ENCODE data around the gene EML6.
"Not testable (repeated sequence)": the region's sequence is repeated elsewhere in the genome, so short reads cannot be mapped to it uniquely, and the experiment has no call there.

Gene EML6

DNA sequence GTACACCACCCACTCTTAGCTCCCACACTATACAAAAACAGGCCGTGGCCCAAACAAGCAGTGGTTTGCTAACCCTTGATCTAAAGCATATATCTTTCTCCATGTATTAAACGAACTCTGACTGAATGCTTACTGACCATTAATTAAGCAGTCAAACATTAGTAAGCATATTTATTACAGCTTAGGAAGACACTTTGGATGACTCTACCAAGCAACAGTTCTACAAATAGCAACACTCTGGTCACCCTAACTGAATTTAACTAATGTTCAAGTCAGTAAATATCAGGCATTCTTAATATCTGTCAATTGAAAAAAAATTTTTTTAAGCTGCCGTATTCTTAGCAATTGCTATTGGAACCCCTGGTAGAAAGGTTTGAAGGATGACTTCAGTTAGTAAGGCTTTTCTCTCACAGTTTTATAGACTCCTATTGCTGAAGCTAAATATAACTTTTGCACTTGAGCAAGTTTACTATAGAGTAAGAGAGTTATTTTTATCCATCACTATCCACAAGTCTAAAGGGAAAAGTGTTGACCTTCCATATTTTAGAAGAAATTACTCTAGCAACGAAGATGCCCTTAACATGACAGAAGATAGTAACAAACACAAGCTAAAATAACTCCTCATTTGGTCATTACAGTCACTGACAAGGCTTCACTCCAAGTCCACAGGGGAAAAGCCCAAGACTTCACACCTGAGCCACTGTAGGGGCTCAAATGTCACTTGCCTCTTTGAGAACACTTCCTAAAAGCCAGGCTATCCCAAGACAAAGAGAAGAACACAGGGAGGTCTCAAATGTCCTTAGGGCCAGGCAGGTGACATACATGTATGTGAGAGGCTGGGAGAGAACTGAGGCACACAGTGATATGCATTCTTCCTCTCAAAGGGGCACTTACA, 252.4 kb downstream of the EML6 start:
- no peak for DNase-seq

DNA sequence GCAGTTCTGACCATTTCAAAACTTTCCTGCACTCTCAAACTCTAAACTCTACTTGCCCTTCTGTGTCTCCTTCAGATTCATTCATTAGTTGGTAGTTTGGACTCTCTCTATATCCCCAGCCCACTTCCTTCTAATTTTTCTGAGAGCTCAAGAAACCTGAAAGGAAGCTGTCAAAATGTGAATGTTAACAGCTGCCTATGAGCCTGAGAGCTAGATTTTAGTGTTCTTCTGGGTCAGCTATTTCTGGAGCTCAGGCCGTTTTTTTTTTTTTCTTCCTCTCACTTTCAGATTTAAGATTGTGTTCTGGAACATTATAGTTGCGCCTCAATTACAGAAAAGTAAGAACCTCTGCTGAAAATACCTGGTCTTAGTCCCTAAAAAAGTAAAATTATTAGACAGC, 253.7 kb downstream of the EML6 start:
- DNase-seq, result no peak

DNA sequence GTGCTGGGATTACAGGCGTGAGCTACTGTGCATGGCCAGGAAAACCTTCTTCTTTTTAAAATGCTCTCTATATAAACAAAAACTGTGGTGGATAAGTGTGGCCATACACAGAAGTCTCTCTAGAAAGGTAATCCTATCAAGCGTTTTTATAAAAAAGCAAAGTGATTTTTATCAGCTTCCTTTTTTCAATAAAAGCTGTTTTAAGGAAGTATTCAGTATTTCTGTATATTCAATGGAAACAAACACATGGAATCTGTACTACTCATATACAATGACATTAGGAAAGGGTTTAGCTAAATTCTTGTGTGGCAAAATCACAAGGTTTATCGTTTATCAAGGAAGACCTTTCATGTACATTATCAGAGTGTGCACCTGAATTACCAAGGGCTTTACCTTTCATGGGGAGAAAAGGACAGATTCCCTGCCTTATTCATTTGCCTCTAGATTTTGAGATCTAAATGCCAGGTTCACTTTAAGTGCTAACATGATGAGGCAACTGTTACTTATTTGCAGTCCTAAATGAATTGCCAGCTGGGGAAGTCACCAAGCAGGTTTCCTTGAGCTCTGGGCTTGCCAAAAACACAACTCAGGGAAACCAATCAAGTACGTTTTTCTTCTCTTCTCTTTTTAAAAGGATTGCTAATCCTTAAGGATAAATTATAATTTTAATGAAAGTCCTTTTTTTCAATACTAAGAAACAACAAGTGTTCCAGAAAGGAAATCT, 256.0 kb downstream of the EML6 start:
- no peak for DNase-seq

DNA sequence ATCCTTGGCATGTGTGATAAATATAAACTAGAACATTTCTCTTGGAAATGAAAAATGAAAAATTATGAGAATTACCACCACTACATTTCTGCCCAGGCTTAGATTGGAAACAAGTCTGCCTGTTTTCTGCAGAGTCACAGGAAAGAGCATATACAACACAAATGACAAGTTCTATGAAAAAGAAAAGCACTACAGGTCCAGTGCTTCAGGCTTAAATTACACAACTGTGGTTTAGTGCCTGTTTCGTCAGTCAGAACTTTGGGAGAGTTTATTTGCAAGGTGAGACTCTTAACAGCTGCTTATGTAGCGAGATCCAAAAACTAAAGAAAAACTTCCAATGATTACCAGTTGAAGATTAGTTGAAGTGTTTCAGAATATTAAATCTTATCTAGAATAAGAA, 257.9 kb downstream of the EML6 start:
- no peak for DNase-seq

DNA sequence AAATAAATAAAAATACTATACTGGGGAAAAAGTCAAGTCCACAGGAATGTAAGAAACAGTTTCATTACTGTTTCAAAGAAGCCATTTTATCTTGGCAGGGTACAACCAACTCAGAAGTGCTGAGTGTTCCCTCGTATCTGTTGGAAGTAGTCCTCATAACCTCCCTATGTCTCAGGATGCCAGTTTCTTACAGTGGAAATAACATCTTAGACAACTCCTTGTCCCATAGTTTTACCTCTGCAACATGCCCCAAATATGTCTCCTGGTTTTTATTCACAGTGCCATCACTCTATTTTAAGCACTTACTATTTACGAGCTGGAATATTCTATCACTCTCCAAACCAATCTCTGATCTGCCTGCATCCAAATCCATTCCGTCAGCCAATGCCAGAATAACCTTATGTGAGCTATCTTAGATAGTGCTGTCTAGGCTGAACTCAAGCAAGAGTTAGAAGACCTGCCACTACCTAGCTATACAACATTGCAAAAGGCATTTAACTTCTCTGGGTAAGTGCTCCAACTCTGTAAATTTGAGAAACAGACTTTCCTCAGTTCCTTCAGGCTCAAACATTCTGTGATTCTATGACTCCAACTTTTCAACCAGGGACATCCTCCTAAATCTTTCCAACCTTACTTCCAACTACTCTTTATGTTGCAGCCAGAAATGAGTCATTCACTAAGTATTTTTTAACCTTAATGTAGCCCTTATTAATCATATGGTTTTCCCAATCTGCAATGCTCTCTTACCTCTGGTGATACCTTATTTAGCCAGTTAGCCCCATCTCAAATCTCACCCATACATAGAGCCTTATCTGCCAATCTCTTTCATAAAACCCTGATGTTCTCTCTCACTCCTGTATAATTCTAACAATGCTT, 260.1 kb downstream of the EML6 start:
- no peak for DNase-seq

DNA sequence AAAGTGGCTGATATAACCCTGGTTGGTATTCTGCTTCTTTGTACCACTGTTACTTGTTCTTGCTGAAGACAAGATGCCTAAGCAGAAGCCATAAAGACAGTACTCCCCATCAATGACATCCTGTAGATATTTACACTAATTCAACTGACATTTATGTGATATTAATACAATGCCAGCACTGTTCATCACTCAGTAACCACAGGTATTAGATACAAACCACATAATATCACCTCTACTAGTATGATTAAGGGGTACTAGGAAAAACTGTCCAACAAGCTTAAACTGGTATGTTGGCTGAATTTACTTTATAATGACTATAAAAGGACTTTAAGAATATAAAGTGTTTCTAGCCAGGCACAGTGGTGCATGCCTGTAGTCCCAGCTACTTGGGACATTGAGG, 261.0 kb downstream of the EML6 start:
- DNase-seq, result no peak

DNA sequence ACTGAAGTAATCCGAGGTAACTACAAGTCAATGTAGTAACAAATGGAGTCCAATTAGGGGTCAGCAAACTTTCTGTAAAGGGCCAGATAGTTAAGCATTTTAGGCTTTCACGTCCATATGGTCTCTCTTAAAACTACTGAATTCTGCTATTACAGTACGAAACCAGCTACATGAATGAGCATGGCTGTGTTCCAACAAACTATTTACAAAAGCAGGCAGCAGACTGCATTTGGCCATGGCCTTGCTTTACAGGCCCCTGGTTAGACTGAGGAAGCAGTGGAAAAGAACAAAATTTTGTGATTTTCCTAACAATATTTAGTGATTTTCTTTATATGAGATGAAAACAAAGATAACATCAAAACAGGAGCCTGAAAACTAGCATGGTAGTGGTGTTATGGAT, 262.8 kb downstream of the EML6 start:
- no peak for DNase-seq

DNA sequence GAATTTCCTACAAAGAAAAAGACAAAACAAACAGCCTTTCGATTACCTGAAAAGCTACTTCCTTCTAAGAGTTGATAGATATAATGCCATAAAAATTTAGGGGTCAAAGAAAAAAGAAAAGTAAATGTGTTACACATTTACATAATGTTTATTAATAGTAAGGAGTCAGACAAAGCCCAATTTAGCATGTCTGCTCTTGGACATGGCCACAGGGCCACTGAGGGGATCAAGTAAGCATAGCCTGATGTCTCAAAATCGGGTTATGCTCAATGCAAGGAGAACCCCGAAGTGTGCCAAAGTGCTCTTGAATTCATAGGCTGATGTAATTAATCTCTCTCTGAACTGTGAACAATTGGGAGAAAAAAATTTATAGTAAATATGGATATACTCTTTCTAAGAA, 265.1 kb downstream of the EML6 start:
- DNase-seq, result no peak

DNA sequence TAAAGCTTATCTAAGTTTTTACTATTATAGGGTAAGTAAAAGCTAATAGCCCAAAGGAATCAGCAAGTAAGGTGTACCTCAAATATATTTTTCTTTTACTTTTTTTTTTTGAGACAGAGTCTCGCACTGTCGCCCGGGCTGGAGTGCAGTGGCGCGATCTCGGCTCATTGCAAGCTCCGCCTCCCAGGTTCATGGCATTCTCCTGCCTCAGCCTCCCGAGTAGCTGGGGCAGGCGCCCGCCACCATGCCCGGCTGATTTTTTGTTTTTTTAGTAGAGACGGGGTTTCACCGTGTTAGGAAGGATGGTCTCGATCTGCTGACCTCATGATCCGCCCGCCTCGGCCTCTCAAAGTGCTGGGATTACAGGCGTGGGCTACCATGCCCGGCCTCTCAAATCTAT, 267.2 kb downstream of the EML6 start:
- not testable (repeated sequence) for DNase-seq

DNA sequence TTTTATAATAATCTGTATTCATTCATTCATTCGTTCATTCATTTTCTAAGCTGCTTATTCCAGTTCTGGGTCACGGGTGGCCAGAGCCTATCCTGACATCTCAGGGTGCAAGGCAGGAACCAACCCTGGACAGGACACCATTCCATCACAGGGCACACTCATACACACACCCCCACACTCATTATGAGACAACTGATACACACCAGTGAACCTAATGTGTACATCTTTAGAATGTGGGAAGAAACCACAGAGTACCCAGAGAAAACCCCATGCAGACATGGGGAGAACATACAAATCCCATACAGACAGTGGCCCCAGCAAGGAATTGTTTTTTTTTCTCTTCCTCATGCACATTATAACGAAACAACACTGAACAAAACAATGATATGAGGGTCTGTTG, 272.1 kb downstream of the EML6 start:
- no peak for DNase-seq

DNA sequence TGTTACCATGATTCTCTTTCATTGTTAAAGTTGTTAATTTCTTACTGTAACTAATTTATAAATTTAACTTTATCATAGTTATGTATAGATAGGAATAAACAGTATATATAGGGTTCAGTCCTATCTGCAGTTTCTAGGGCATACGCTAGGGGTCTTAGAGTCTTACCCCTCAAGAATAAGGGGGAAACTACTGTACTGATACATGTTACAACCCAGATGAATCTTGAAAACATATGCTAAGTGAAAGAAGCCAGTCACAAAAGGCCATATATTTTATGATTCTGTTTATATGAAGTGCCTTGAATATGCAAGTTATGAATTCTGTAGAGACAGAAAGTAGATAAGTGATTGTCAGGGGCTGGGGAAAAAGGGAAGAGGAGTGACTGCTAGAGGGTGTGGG, 274.4 kb downstream of the EML6 start:
- no peak for DNase-seq

DNA sequence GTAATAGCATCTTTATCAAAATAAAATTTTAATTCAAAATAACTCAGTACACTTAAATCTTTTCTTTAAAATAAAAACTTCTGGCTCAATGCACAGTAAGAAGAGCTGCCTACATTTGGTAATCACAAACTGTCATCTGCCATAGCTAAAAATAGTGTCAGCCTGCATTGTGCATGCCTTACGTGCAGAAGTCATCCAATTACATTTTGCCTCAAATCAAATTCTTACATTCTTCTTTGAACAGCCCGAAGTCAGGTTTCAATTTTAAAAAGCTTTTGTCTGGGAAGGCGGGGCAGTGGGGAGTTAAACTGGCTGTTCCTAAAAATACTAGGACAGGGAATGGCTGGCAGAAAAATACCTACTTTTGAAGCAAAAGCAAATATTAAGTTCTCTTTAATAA, 275.7 kb downstream of the EML6 start:
- DNase-seq, result peak in 1 of 2 experiments; percentile 16

DNA sequence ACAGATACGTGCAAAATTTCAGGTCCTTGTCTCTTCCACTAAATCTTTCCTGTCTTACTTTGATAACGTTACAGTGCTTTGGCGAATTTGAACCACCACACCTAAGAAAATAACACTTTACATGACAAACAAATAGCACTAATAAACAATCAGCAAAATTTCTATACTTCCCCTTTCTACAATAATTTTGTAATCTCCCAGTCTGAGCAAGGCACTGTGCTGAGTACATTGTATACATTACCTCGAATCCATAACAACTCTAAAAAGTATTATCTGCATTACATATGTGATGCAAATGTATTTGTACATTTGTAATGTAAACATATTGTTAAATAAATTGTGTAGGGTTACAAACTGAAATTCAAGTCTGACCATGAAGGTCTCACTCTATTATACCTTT, 276.9 kb downstream of the EML6 start:
- DNase-seq, result no peak

DNA sequence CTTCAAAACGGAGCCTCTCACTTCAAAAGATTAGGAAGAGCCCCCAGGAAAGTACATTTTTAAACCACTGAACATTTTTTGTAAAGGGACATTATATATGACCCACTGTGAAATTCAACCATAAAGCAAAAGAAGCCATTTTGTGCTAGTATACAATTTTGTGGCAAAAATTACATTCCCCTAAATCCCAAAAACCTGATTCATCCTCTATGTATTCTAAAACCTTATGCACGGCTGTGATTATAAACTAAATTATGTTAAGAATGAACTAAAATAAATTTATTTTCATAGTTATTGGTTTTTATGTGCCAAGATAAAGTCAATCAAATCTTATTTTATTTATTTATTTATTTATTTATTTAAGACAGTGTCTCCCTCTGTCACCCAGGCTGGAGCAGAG, 278.3 kb downstream of the EML6 start:
- no peak for DNase-seq

DNA sequence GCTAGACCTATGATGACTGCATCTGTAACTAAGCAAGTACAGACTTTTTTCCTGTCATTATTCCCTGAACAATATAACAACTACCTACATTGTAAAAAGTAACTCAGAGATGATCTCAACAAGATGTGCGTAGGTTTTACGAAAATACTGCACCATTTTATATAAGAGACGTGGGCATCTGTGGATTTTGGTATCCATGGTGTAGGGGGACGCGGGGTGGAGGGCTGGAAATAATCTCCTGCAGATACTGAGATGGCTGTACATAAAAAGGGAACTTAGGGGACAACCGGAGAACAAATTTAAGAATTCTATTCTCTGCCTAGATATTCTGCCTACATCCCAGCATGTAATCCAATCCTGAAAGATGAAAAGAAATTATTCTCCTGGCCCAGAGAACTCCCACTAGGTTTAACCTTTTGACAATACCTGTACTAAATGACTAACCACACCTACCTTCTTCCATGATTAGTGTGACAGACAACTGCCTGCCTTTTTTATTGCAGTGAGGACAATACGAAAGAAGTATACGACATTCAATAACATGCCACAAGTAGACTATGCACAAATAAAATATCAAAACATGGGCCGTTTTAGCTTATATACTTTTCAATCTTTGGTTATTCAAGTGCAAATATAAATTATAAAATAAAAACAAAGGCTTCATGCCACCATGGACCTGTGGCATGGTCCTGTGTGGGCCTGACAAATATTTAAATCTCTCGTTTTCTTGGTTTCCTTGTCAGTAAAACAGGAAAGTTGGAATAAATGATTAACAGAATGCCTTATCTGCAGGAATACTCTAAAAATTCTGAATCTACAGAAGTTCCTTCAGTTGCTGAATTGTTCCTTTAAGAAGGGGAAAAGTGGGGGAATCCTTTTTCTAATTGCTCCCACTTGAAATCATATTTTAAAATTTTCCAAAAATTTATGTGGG, 280.5 kb downstream of the EML6 start:
- DNase-seq, result no peak

DNA sequence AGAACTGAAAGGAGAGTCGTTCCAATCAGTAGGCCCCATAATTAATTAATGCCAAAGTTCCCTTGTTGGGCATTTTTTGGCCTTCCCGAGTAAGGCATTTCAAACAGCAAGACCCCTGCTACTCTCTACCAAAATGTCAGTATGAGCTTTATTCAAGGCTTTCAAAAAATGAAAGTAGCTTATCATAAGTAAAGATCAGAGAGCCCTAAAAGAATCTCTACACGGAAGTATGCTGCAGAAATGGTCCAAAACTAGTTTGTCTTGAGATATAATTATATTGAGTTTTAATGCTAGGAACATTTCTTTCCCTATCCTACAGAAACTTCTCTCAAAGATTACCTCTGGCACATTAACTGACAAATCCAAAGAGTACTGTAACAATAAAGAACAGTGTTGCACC, 282.8 kb downstream of the EML6 start:
- no peak for DNase-seq

DNA sequence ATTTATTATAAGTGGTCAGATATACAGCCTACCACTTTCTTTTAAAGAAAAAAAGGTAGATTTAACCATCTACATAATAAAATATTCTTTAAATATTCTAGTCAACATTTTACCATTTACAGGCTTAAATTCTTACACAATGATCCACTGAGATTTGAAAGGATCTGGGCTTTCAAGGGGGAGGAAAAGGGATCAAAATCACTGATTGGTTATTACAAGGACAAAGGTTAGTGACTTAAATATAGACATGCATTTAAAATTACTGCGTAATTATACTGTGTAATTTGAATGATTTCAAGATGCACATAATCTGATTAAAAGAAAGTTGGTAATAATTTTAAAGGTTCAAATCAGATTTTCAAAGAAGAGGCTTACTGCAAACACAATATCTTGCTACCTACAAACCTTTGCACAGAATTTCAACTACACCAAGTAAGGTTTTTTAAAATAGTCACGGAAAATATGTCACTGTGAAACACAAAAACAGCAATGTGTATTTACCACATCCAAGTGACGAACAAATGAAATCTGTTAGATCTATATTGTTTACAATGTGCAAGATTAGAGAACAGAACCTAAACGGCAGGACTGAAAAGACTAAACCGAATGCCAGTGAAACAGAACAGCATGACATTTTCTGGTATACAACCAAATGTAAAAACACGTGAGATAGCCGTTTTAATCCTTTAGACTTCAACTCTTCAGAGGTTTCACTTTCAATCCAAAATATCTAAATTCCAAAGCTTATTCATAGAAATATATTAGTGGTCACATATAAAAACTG, 286.0 kb downstream of the EML6 start:
- no peak for DNase-seq

DNA sequence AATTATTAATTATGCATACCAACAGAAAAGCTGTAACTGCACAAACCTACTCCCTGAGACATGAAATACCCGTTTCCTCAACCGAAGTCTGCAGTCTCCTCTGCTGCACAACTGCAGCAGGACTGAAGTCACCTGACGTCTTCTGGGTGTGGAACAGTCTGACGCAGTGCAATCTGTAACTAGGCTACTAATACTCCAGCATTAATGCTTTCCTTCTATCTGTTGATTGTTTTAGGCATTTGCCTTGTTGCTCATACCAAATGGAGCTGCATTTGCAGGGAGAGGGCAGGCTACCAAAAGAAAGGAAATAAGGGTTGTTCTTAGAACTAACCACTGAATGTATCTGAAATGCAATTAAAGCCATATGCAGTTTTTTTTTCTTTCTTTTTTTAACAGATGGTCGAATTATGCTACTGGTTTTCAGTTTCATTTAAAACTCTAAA, 286.7 kb downstream of the EML6 start:
- peak; percentile 39 to 71 for DNase-seq

DNA sequence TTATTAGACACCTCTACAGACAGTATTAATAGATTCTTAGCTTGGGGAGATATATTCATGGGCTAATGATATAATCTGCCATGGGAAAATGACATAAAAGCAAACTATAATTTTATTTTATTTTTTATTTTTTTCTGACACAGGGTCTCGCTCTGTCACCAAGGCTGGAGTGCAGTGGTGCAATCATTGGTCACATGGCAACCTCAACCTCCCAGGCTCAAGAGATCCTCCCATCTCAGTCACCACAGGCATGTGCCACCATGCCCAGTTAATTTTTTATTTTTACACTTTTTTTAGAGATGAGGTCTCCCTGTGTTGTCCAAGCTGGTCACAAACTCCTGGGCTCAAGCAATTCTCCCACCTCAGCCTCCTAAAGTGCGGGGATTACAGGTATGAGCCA, 287.5 kb downstream of the EML6 start:
- no peak for DNase-seq

DNA sequence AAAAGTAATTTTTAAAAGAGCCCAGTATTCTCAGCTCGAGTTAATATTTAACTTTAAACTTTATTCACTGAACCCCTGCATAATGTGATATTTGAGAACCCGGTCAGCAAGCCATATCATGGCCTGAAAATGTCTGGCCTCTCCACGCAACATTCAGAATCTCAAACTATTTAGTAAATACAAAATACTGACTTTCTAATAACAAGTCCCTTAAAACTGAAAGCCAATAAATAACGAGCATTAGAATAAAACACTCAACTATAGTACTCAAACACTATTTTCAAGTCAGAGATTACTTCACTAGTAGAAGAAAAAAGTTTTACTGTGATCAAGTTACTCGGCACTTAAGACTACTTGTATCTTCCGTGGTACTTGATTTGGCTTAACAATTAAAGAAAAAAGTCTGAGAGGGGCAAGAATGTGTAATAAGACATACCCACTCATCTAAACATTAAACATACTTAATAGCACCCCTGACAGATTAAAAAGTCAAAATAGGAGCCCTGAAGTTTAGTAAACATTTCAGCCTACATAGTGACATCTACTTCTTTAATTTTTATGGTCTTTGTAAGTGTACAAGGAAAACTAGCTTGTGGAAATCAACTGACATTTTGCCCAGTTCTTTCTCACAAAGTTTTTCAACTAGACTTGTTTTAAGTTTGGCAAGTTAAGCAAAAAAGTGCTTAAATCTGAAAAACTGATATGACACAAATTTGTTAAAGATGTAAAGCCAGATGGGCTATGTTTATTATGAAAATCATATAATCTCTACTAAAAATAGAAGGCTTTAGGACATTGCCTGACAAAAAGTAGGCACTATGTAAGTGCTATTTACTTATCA, 288.6 kb downstream of the EML6 start:
- DNase-seq, result peak; percentile 19 to 53
